HEK293 (cell line): ENCODE measurements around the gene PPOX.

Source experiments
- FEZF1 ChIP-seq: fragments of 450-650 bp; formaldehyde crosslinking; IDR thresholded peaks from 2 replicates; pipeline ENCODE4 v1.5.1; 2016; ENCODE audit warnings: missing biosample characterization, missing genetic modification characterization
- GLI2 ChIP-seq: fragments of 450-650 bp; formaldehyde crosslinking; IDR thresholded peaks from 2 replicates; pipeline ENCODE4; 2017; ENCODE audit warnings: missing biosample characterization, missing genetic modification characterization, low read depth, borderline replicate concordance
- HOXA7 ChIP-seq: sonication (generic); formaldehyde crosslinking; IDR thresholded peaks from 2 replicates; pipeline ENCODE4 v1.8.1; 2022; ENCODE audit warnings: missing genetic modification reagents, borderline replicate concordance
- IKZF3 ChIP-seq: fragments of 450-650 bp; IDR thresholded peaks from 2 replicates; pipeline ENCODE4 v1.5.0; 2018; ENCODE audit warnings: missing biosample characterization, mild to moderate bottlenecking, missing genetic modification characterization, moderate library complexity
- INSM2 ChIP-seq: fragments of 450-650 bp; formaldehyde crosslinking; IDR thresholded peaks from 2 replicates; pipeline ENCODE4 v1.5.1; 2016; ENCODE audit warnings: missing biosample characterization, missing genetic modification characterization
- KLF1 ChIP-seq: fragments of 450-650 bp; formaldehyde crosslinking; IDR thresholded peaks from 2 replicates; pipeline ENCODE4 v1.5.1; 2016; ENCODE audit warnings: missing biosample characterization, missing genetic modification characterization
- KLF10 ChIP-seq: fragments of 450-650 bp; IDR thresholded peaks from 2 replicates; pipeline ENCODE4 v1.5.1; 2018; ENCODE audit warnings: missing biosample characterization, mild to moderate bottlenecking, missing genetic modification characterization
- KLF7 ChIP-seq: fragments of 450-650 bp; formaldehyde crosslinking; IDR thresholded peaks from 2 replicates; pipeline ENCODE4 v1.5.1; 2016; ENCODE audit warnings: missing biosample characterization, missing genetic modification characterization, borderline replicate concordance
- MZF1 ChIP-seq: fragments of 450-650 bp; formaldehyde crosslinking; IDR thresholded peaks from 2 replicates; pipeline ENCODE4 v1.5.1; 2017; ENCODE audit warnings: missing biosample characterization, missing genetic modification characterization, borderline replicate concordance
- OVOL3 ChIP-seq: fragments of 450-650 bp; formaldehyde crosslinking; IDR thresholded peaks from 2 replicates; pipeline ENCODE4 v1.5.1; 2016; ENCODE audit warnings: missing biosample characterization, missing genetic modification characterization
- REST ChIP-seq: fragments of 450-650 bp; formaldehyde crosslinking; IDR thresholded peaks from 2 replicates; pipeline ENCODE4 v1.5.1; 2016; ENCODE audit warnings: missing biosample characterization, missing genetic modification characterization
- TRIM28 ChIP-seq: IDR thresholded peaks from 2 replicates; pipeline ENCODE4 v1.6.1; 2011; ENCODE audit warnings: low read length, control low read depth, borderline replicate concordance
- WT1 ChIP-seq: fragments of 450-650 bp; formaldehyde crosslinking; IDR thresholded peaks from 2 replicates; pipeline ENCODE4 v1.5.1; 2016; ENCODE audit warnings: missing biosample characterization, missing genetic modification characterization
- YY2 ChIP-seq: fragments of 450-650 bp; formaldehyde crosslinking; IDR thresholded peaks from 2 replicates; pipeline ENCODE4 v1.5.1; 2016; ENCODE audit warnings: missing biosample characterization, missing genetic modification characterization
- ZBTB20 ChIP-seq: fragments of 450-650 bp; formaldehyde crosslinking; IDR thresholded peaks from 2 replicates; pipeline ENCODE4 v1.5.1; 2016; ENCODE audit warnings: missing biosample characterization, missing genetic modification characterization
- ZBTB21 ChIP-seq: fragments of 450-650 bp; formaldehyde crosslinking; IDR thresholded peaks from 2 replicates; pipeline ENCODE4 v1.5.1; 2017; ENCODE audit warnings: missing biosample characterization, missing genetic modification characterization
- ZFP37 ChIP-seq: fragments of 450-650 bp; formaldehyde crosslinking; IDR thresholded peaks from 2 replicates; pipeline ENCODE4 v1.5.1; 2016; ENCODE audit warnings: missing biosample characterization, missing genetic modification characterization
- ZFP69B ChIP-seq: fragments of 450-650 bp; formaldehyde crosslinking; IDR thresholded peaks from 2 replicates; pipeline ENCODE4 v1.5.1; 2016; ENCODE audit warnings: missing biosample characterization, missing genetic modification characterization
- ZNF114 ChIP-seq: fragments of 450-650 bp; formaldehyde crosslinking; IDR thresholded peaks from 2 replicates; pipeline ENCODE4 v1.5.0; 2017; ENCODE audit warnings: missing biosample characterization, missing genetic modification characterization
- ZNF132 ChIP-seq: fragments of 450-650 bp; formaldehyde crosslinking; IDR thresholded peaks from 2 replicates; pipeline ENCODE4 v1.5.1; 2017; ENCODE audit warnings: missing biosample characterization, missing genetic modification characterization, borderline replicate concordance
- ZNF140 ChIP-seq: fragments of 450-650 bp; formaldehyde crosslinking; IDR thresholded peaks from 2 replicates; pipeline ENCODE4 v1.5.1; 2016; ENCODE audit warnings: missing biosample characterization, missing genetic modification characterization
- ZNF18 ChIP-seq: fragments of 450-650 bp; formaldehyde crosslinking; IDR thresholded peaks from 2 replicates; pipeline ENCODE4 v1.5.1; 2016; ENCODE audit warnings: missing biosample characterization, missing genetic modification characterization
- ZNF266 ChIP-seq: fragments of 450-650 bp; formaldehyde crosslinking; IDR thresholded peaks from 2 replicates; pipeline ENCODE4 v1.5.1; 2016; ENCODE audit warnings: missing biosample characterization, missing genetic modification characterization, low read depth
- ZNF354C ChIP-seq: fragments of 450-650 bp; formaldehyde crosslinking; IDR thresholded peaks from 2 replicates; pipeline ENCODE4 v1.5.1; 2016; ENCODE audit warnings: missing biosample characterization, missing genetic modification characterization, low read depth, borderline replicate concordance
- ZNF362 ChIP-seq: fragments of 450-650 bp; formaldehyde crosslinking; IDR thresholded peaks from 2 replicates; pipeline ENCODE4 v1.5.1; 2016; ENCODE audit warnings: missing biosample characterization, missing genetic modification characterization
- ZNF416 ChIP-seq: fragments of 450-650 bp; formaldehyde crosslinking; IDR thresholded peaks from 2 replicates; pipeline ENCODE4 v1.5.1; 2016; ENCODE audit warnings: missing biosample characterization, missing genetic modification characterization
- ZNF544 ChIP-seq: fragments of 450-650 bp; formaldehyde crosslinking; IDR thresholded peaks from 2 replicates; pipeline ENCODE4 v1.5.0; 2017; ENCODE audit warnings: missing biosample characterization, missing genetic modification characterization
- ZNF571 ChIP-seq: fragments of 450-650 bp; formaldehyde crosslinking; IDR thresholded peaks from 2 replicates; pipeline ENCODE4 v1.5.0; 2017; ENCODE audit warnings: missing biosample characterization, missing genetic modification characterization
- ZNF777 ChIP-seq: fragments of 450-650 bp; formaldehyde crosslinking; IDR thresholded peaks from 2 replicates; pipeline ENCODE4 v1.5.1; 2017; ENCODE audit warnings: missing biosample characterization, missing genetic modification characterization, borderline replicate concordance
- ZNF843 ChIP-seq: fragments of 450-650 bp; formaldehyde crosslinking; IDR thresholded peaks from 2 replicates; pipeline ENCODE4 v1.5.1; 2016; ENCODE audit warnings: missing biosample characterization, missing genetic modification characterization
- ZSCAN5A ChIP-seq: fragments of 450-650 bp; formaldehyde crosslinking; IDR thresholded peaks from 2 replicates; pipeline ENCODE4 v1.5.1; 2016; ENCODE audit warnings: missing biosample characterization, missing genetic modification characterization

Gene PPOX

GRCh38 chr1:161131523-161132409 lies 34.5 kb upstream of the PPOX start (continued):
- TF ChIP-seq ZNF266 (0 out of 2 replicates have a peak, but pooled peaks have one; percentile 43), ZNF843 (tag by site-specific recombination) (peak; percentile 79), ZNF571 (tag by site-specific recombination) (no peak), ZNF362 (no peak), ZNF544 (tag by site-specific recombination) (no peak), WT1 (tag by site-specific recombination) (peak; percentile 74), ZFP37 (tag by site-specific recombination) (peak; percentile 76), INSM2 (tag by site-specific recombination) (no peak), FEZF1 (tag by site-specific recombination) (no peak), ZNF132 (no peak), ZNF416 (tag by site-specific recombination) (peak; percentile 30; the same call in 1 of the 2 replicates), ZNF18 (tag by site-specific recombination) (peak; percentile 69; the same call in 1 of the 2 replicates), KLF1 (tag by site-specific recombination) (no peak), OVOL3 (no peak), ZBTB20 (tag by site-specific recombination) (peak; percentile 82), ZNF114 (tag by site-specific recombination) (no peak), KLF7 (tag by site-specific recombination) (no peak), MZF1 (no peak), YY2 (no peak), REST (no peak; the same call in 1 of the 2 replicates), ZNF354C (no peak), ZNF777 (tag by site-specific recombination) (peak; percentile 71; the same call in 1 of the 2 replicates), HOXA7 (CRISPR knock-in tag) (no peak), ZNF140 (tag by site-specific recombination) (no peak), KLF10 (tag by site-specific recombination) (no peak), ZSCAN5A (0 out of 2 replicates have a peak, but pooled peaks have one; percentile 52), ZFP69B (tag by site-specific recombination) (peak; percentile 66), GLI2 (tag by site-specific recombination) (no peak), IKZF3 (tag by site-specific recombination) (0 out of 2 replicates have a peak, but pooled peaks have one; percentile 41), ZBTB21 (tag by site-specific recombination) (peak; percentile 32; the same call in 1 of the 2 replicates), TRIM28 (no peak)
